HepG2 (cell line): ENCODE data around the gene DUSP22. TPM values are rescaled to one million over a fixed set of nuclear protein-coding genes. Genes with fewer than 3 reads are reported as not detected.

ENCODE experiments used
- ATAC-seq: fragments of 200-7000 bp; cut with Tn5 transposase; 3 replicates; pipeline ENCODE4 v1.9.1; 2020; ENCODE audit warnings: mild to moderate bottlenecking, moderate library complexity
- BruUV-seq: library from RNA; stranded (reverse); fragments of 400-500 nt; replicated peaks from 2 replicates; lab custom pipeline; 2021; lab: Mats Ljungman, UMichigan
- CTCF ChIA-PET: fragments of 300-600 bp; formaldehyde crosslinking; extraction: SDS; loops from one replicate; lab custom pipeline; 2021; ENCODE audit warnings: low total read pairs, inconsistent platforms, low intra/inter-chr PET ratio; lab: Yijun Ruan, JAX
- POLR2A ChIA-PET: fragments of 350-600 bp; sonication (Branson Sonifier 250); formaldehyde crosslinking; loops from one replicate; lab custom pipeline; 2020; ENCODE audit warnings: antibody characterized with exemption, inconsistent platforms; lab: Yijun Ruan, JAX
- DNase-seq: peaks from one replicate; pipeline ENCODE4 v3.0.0-alpha.2; 2015; ENCODE audit warnings: low spot score
- FAIRE-seq: peaks from 3 replicates; lab custom pipeline; 2011; peaks lifted over from hg19 to GRCh38; lab: Jason Lieb, UNC
- H2AFZ ChIP-seq: one replicate; pipeline ENCODE4 v1.6.1; 2011; ENCODE audit warnings: low read length, inconsistent platforms
- H3K27ac ChIP-seq: fragments of 300-600 bp; 3 replicates; pipeline ENCODE4 v1.8.0; 2011; ENCODE audit warnings: mixed run types, mild to moderate bottlenecking, mixed read lengths, low read length, inconsistent platforms; ENCODE audit not compliant: insufficient read depth; ENCODE audit errors: extremely low read length
- H3K27me3 ChIP-seq, 2 experiments: fragments of 200-600 bp in 1 of 2; 2 replicates in 1 of 2; 3 replicates in 1 of 2; pipeline versions ENCODE4 v1.6.0 to v1.8.0; 2011; ENCODE audit warnings: low read length in 2 of 2, mild to moderate bottlenecking in 2 of 2, moderate library complexity in 2 of 2, inconsistent platforms in 1 of 2; ENCODE audit not compliant: insufficient read depth in 2 of 2, control insufficient read depth in 1 of 2
- H3K36me3 ChIP-seq, 2 experiments: fragments of 200-600 bp in 1 of 2; replicated peaks in 1 of 2; 2 replicates in 1 of 2; 3 replicates in 1 of 2; pipeline versions ENCODE4 v1.5.1 to v1.8.0; 2011; ENCODE audit warnings: low read length in 2 of 2, inconsistent platforms in 1 of 2; ENCODE audit not compliant: insufficient read depth in 2 of 2, control insufficient read depth in 1 of 2
- H3K4me1 ChIP-seq: 2 replicates; pipeline ENCODE4 v1.5.1; 2012; ENCODE audit warnings: low read length, inconsistent platforms; ENCODE audit not compliant: insufficient read depth
- H3K4me2 ChIP-seq: 2 replicates; pipeline ENCODE4 v1.6.0; 2011; ENCODE audit warnings: low read depth, low read length, inconsistent platforms
- H3K4me3 ChIP-seq, 3 experiments: fragments of 200-600 bp in 1 of 3; sonication (generic), shearing (Covaris generic) in 1 of 3; replicated peaks in 1 of 3; 2 replicates each; pipeline ENCODE4 v1.5.1; 2011 to 2016; ENCODE audit warnings: low read length in 3 of 3, inconsistent platforms in 2 of 3, low read depth in 2 of 3, mild to moderate bottlenecking in 2 of 3, control low read depth in 1 of 3, mixed read lengths in 1 of 3; ENCODE audit not compliant: insufficient read depth in 1 of 3
- H3K79me2 ChIP-seq: one replicate; pipeline ENCODE4 v1.6.1; 2011; ENCODE audit warnings: low read length, inconsistent platforms; ENCODE audit not compliant: insufficient read depth
- H3K9ac ChIP-seq: 2 replicates; pipeline ENCODE4 v1.6.0; 2011; ENCODE audit warnings: mild to moderate bottlenecking, low read depth, low read length, inconsistent platforms; ENCODE audit not compliant: insufficient read depth
- H3K9me3 ChIP-seq: 2 replicates; pipeline ENCODE4 v1.5.1; 2012; ENCODE audit warnings: mild to moderate bottlenecking, low read length
- H4K20me1 ChIP-seq: 2 replicates; pipeline ENCODE4 v1.6.0; 2011; ENCODE audit warnings: inconsistent platforms, mild to moderate bottlenecking, low read length, moderate library complexity; ENCODE audit not compliant: insufficient read depth
- EED ChIP-seq: sonication (generic); formaldehyde crosslinking; IDR thresholded peaks from 2 replicates; pipeline ENCODE4 v1.5.0; 2020; ENCODE audit warnings: mild to moderate bottlenecking, missing genetic modification reagents
- MEF2D ChIP-seq: sonication (generic); formaldehyde crosslinking; IDR thresholded peaks from 2 replicates; pipeline ENCODE4 v1.5.1; 2020; ENCODE audit warnings: mild to moderate bottlenecking, missing genetic modification reagents
- MTERF4 ChIP-seq: sonication (generic); formaldehyde crosslinking; IDR thresholded peaks from 2 replicates; pipeline ENCODE4 v1.8.0; 2023; ENCODE audit warnings: mild to moderate bottlenecking, missing genetic modification reagents
- TEAD3 ChIP-seq: optimal IDR thresholded peaks from 2 replicates; pipeline ENCODE3; 2016; ENCODE audit warnings: borderline replicate concordance
- TFDP1 ChIP-seq: IDR thresholded peaks from 2 replicates; pipeline ENCODE4 v1.6.1; 2016; ENCODE audit warnings: missing compliant biosample characterization, missing genetic modification reagents, borderline replicate concordance
- TRAFD1 ChIP-seq: sonication (generic); formaldehyde crosslinking; IDR thresholded peaks from 2 replicates; pipeline ENCODE4 v1.5.1; 2020; ENCODE audit warnings: missing genetic modification reagents, mild to moderate bottlenecking, borderline replicate concordance
- ZFP36L1 ChIP-seq: sonication (generic); formaldehyde crosslinking; IDR thresholded peaks from 2 replicates; pipeline ENCODE4 v1.8.0; 2022; ENCODE audit warnings: mild to moderate bottlenecking, missing genetic modification reagents, moderate library complexity
- ZNF12 ChIP-seq: sonication (generic); formaldehyde crosslinking; IDR thresholded peaks from 2 replicates; pipeline ENCODE4 v1.5.0; 2020; ENCODE audit warnings: missing genetic modification reagents
- ZNF280B ChIP-seq: sonication (generic); formaldehyde crosslinking; IDR thresholded peaks from 2 replicates; pipeline ENCODE4 v1.5.0; 2020; ENCODE audit warnings: missing genetic modification reagents, mild to moderate bottlenecking, borderline replicate concordance
- ZNF30 ChIP-seq: sonication (generic); formaldehyde crosslinking; IDR thresholded peaks from 2 replicates; pipeline ENCODE4 v1.5.0; 2020; ENCODE audit warnings: mild to moderate bottlenecking, missing genetic modification reagents
- ZNF724P ChIP-seq: sonication (generic); formaldehyde crosslinking; IDR thresholded peaks from 2 replicates; pipeline ENCODE4 v1.8.0; 2022; ENCODE audit warnings: missing genetic modification reagents, borderline replicate concordance
- ZNF768 ChIP-seq: sonication (generic); formaldehyde crosslinking; IDR thresholded peaks from 2 replicates; pipeline ENCODE4 v1.4.0; 2020; ENCODE audit warnings: missing genetic modification reagents
- WGBS: methylation state at CpG from one replicate; pipeline ENCODE4 v1.1.6; 2017; ENCODE audit warnings: low lambda C conversion rate; 5-methylcytosine and 5-hydroxymethylcytosine counted together
- in situ Hi-C: cut with HindIII; loops from 2 replicates; pipeline ENCODE4 v1.10.0; 2017; ENCODE audit warnings: low pct_unique_long_range_greater_than_20kb; ENCODE audit not compliant: extremely low pct_ligation_motif_present
- intact Hi-C: fragments of 100-400 bp; cut with micrococcal nuclease; formaldehyde crosslinking; loops from one replicate; pipeline ENCODE4 v1.10.0; 2022; ENCODE audit not compliant: unreplicated experiment
- polyA plus RNA-seq, 8 experiments: library from polyadenylated mRNA; depleted of rRNA in 3 of 8; stranded (reverse) in 7 of 8; unstranded in 1 of 8; fragments of >200 nt; fragmentation: Illumina TruSeq in 4 of 8; extraction: Trizol in 4 of 8; gene quantifications; 2 replicates each; pipeline versions ENCODE4 v1.2.1 to v1.2.3, GENCODE V29; 2011 to 2016; ENCODE audit warnings: low read depth in 4 of 8, missing spikeins in 1 of 8, mixed read lengths in 1 of 8; ENCODE audit not compliant: insufficient read depth in 1 of 8
- total RNA-seq, 5 experiments: library from RNA; depleted of rRNA; stranded (reverse); fragments of >200 nt; fragmentation: Illumina TruSeq; extraction: Trizol; gene quantifications; 2 replicates each; pipeline ENCODE4 v1.2.3, GENCODE V29; 2016; ENCODE audit warnings: low read depth in 1 of 5

The DUSP22 gene
- total and polyA plus RNA-seq, 2 of the 13 experiments (the other 11 are each of a cell fraction or from before 2014, with no cell fraction given), result 20.2 to 32.8 TPM

GRCh38 chr6:340991-341827, 48.9 kb downstream of the DUSP22 start:
- H3K9me3 ChIP-seq, result no peaks in the 10 kb centered on the region
- no peak overlapping the region for H2AFZ ChIP-seq
- H3K79me2 ChIP-seq, result no peaks in the 10 kb centered on the region
- in situ Hi-C loops, result no loop called here
- no peak overlapping the region for H3K27ac ChIP-seq
- 79% methylated on average over 33 of the region's 33 CpGs for WGBS
- no peak for FAIRE-seq
- ChIA-PET CTCF (no interaction called here), POLR2A (no interaction called here)
- H4K20me1 ChIP-seq, result no peaks in the 10 kb centered on the region
- no TSS peak for BruUV-seq
- intact Hi-C loops, result no loop called here
- H3K9ac ChIP-seq, result no peak overlapping the region
- ATAC-seq, result no peak
- H3K4me1 ChIP-seq, result peaks cover 16% of the 10 kb centered on the region
- H3K27me3 ChIP-seq, result no peaks in the 10 kb centered on the region; a peak in 1 of 5 replicates
- TF ChIP-seq MTERF4 (CRISPR knock-in tag) (no peak), TFDP1 (CRISPR knock-in tag) (no peak), EED (CRISPR knock-in tag) (no peak), ZNF280B (0 out of 2 replicates have a peak, but pooled peaks have one; percentile 25), TRAFD1 (CRISPR knock-in tag) (no peak), TEAD3 (CRISPR knock-in tag) (no peak), MEF2D (no peak), ZFP36L1 (no peak), ZNF724P (0 out of 2 replicates have a peak, but pooled peaks have one; percentile 32), ZNF12 (CRISPR knock-in tag) (no peak), ZNF30 (no peak), ZNF768 (CRISPR knock-in tag) (0 out of 2 replicates have a peak, but pooled peaks have one; percentile 30)
- H3K4me2 ChIP-seq, result no peak overlapping the region
- H3K36me3 ChIP-seq, result no peaks in the 10 kb centered on the region
- DNase-seq, result no peak
- no peak overlapping the region for H3K4me3 ChIP-seq
